H1 (cell line): ENCODE results near the gene PIK3R6. TPM values are rescaled to one million over a fixed set of nuclear protein-coding genes. Genes with fewer than 3 reads are reported as not detected.
A peak's percentile ranks its signal among the peaks of the same experiment; 100 is the strongest.

Experiments used
- CTCF ChIP-seq, 3 experiments: IDR thresholded peaks; 1 replicate in 2 of 3; 2 replicates in 1 of 3; pipeline versions ENCODE4 v1.5.1 to v1.6.1; 2011; ENCODE audit warnings: low read length in 3 of 3, mild to moderate bottlenecking in 3 of 3, inconsistent platforms in 2 of 3, low read depth in 1 of 3, moderate library complexity in 1 of 3; ENCODE audit not compliant: insufficient read depth in 1 of 3; ENCODE audit errors: control extremely low read depth in 1 of 3
- HDAC6 ChIP-seq: IDR thresholded peaks from one replicate; pipeline ENCODE4 v1.7.1; 2012; ENCODE audit warnings: low read depth, mild to moderate bottlenecking, inconsistent platforms, low read length, moderate library complexity
- KDM4A ChIP-seq: IDR thresholded peaks from one replicate; pipeline ENCODE4 v1.7.1; 2012; ENCODE audit warnings: low read depth, mild to moderate bottlenecking, moderate library complexity, low read length, inconsistent platforms; ENCODE audit not compliant: severe bottlenecking
- NANOG ChIP-seq: IDR thresholded peaks from 2 replicates; pipeline ENCODE4 v1.6.1; 2011; ENCODE audit warnings: low read length, low read depth, mild to moderate bottlenecking, inconsistent platforms; ENCODE audit not compliant: insufficient read depth, poor library complexity, severe bottlenecking
- TCF12 ChIP-seq: IDR thresholded peaks from 2 replicates; pipeline ENCODE4 v1.6.1; 2011; ENCODE audit warnings: low read depth, mild to moderate bottlenecking, low read length
- YY1 ChIP-seq: IDR thresholded peaks from 2 replicates; pipeline ENCODE4 v1.6.1; 2011; ENCODE audit warnings: low read depth, mild to moderate bottlenecking, low read length
- polyA plus RNA-seq, 7 experiments: library from polyadenylated mRNA; depleted of rRNA in 3 of 7; stranded (reverse) in 5 of 7; unstranded in 2 of 7; fragments of >200 nt in 5 of 7; fragments of 200-250 nt in 2 of 7; gene quantifications; 1 replicate in 5 of 7; 2 replicates in 1 of 7; 4 replicates in 1 of 7; pipeline versions ENCODE4 v1.2.1 to v1.2.3, GENCODE V29; 2011 to 2013; ENCODE audit warnings: missing spikeins in 2 of 7, mixed read lengths in 2 of 7
- total RNA-seq: library from RNA; stranded (reverse); fragmentation: NEBNext Ultra II Directional; extraction: Animal tissue kit (Norgen Biotek cat#: 25700); gene quantifications from 2 replicates; pipeline ENCODE4 v1.2.1, GENCODE V29; 2021

The PIK3R6 gene
- total and polyA plus RNA-seq, 2 of the 8 experiments (the other 6 are each of a cell fraction or from before 2014, with no cell fraction given): 0.24 to 1.2 TPM

GRCh38 chr17:8753976-8754440 lies 113.5 kb downstream of the PIK3R6 start (continued):
- TF ChIP-seq CTCF (IDR thresholded peaks at IDR 0.05; ENCODE audit: control extremely low read depth in 1 of 3, insufficient read depth in 1 of 3, low read depth in 1 of 3, low read length in 3 of 3): peak in 2 of 3 experiments; percentile 51 to 64; a peak in 2 of 4 replicates
- TF ChIP-seq YY1: no peak
- no peak for TF ChIP-seq KDM4A
- no peak for TF ChIP-seq TCF12
- no peak for TF ChIP-seq NANOG
- TF ChIP-seq HDAC6: no peak
